ENCODE results near the gene ENOX1. TPM values are rescaled to one million over a fixed set of nuclear protein-coding genes. Genes with fewer than 3 reads are reported as not detected.

Gene ENOX1
- total RNA-seq, 1 donor from 2014 or later, result 2.5 TPM

GRCh38 chr13:43816401-43816889 lies 29.7 kb upstream of the ENOX1 start:
- Mint-ChIP-seq H3K9me3 (ENCODE audit: low read depth) (peaks cover 3% of the 10 kb centered on the region), H3K27me3 (no peaks in the 10 kb centered on the region), H3K4me1 (ENCODE audit: low read depth) (no peaks in the 10 kb centered on the region), H3K4me3 (ENCODE audit: low read depth) (no peak overlapping the region), H3K27ac (no peak overlapping the region), H3K36me3 (ENCODE audit: insufficient read depth) (no peaks in the 10 kb centered on the region)
- TF ChIP-seq CTCF (IDR thresholded peaks at IDR 0.05; ENCODE audit: unreplicated experiment), result no peak
- DNase-seq (ENCODE audit: low spot score, unreplicated experiment), result no peak

- no peak for DNase-seq (ENCODE audit: low spot score, unreplicated experiment)
- H3K9me3 Mint-ChIP-seq (ENCODE audit: low read depth), result peaks cover 3% of the 10 kb centered on the region
- H3K27ac Mint-ChIP-seq, result no peak overlapping the region
- H3K36me3 Mint-ChIP-seq (ENCODE audit: insufficient read depth), result no peaks in the 10 kb centered on the region
- TF ChIP-seq CTCF (IDR thresholded peaks at IDR 0.05; ENCODE audit: unreplicated experiment), result no peak
- H3K27me3 Mint-ChIP-seq, result no peaks in the 10 kb centered on the region
- H3K4me1 Mint-ChIP-seq (ENCODE audit: low read depth), result no peaks in the 10 kb centered on the region
- H3K4me3 Mint-ChIP-seq (ENCODE audit: low read depth), result no peak overlapping the region
Observed at GRCh38 chr13:43815204-43815603, 28.4 kb upstream of the ENOX1 start.

GRCh38 chr13:43808676-43809075 lies 21.9 kb upstream of the ENOX1 start:
- Mint-ChIP-seq H3K9me3 (ENCODE audit: low read depth) (peaks cover 2% of the 10 kb centered on the region), H3K27me3 (peaks cover 8% of the 10 kb centered on the region), H3K27ac (no peak overlapping the region), H3K36me3 (ENCODE audit: insufficient read depth) (no peaks in the 10 kb centered on the region), H3K4me3 (ENCODE audit: low read depth) (no peak overlapping the region), H3K4me1 (ENCODE audit: low read depth) (peaks cover 1% of the 10 kb centered on the region)
- DNase-seq (ENCODE audit: low spot score, unreplicated experiment), result no peak
- no peak for TF ChIP-seq CTCF (IDR thresholded peaks at IDR 0.05; ENCODE audit: unreplicated experiment)

GRCh38 chr13:43805681-43806128 lies 18.9 kb upstream of the ENOX1 start:
- Mint-ChIP-seq H3K9me3 (ENCODE audit: low read depth) (peaks cover 2% of the 10 kb centered on the region), H3K4me1 (ENCODE audit: low read depth) (peaks cover 1% of the 10 kb centered on the region), H3K27ac (no peak overlapping the region), H3K27me3 (peaks cover 8% of the 10 kb centered on the region), H3K36me3 (ENCODE audit: insufficient read depth) (no peaks in the 10 kb centered on the region), H3K4me3 (ENCODE audit: low read depth) (no peak overlapping the region)
- DNase-seq (ENCODE audit: low spot score, unreplicated experiment), result no peak
- no peak for TF ChIP-seq CTCF (IDR thresholded peaks at IDR 0.05; ENCODE audit: unreplicated experiment)

GRCh38 chr13:43805071-43805468 lies 18.3 kb upstream of the ENOX1 start:
- H3K9me3 Mint-ChIP-seq (ENCODE audit: low read depth), result peaks cover 2% of the 10 kb centered on the region
- H3K4me3 Mint-ChIP-seq (ENCODE audit: low read depth), result no peak overlapping the region
- peaks cover 1% of the 10 kb centered on the region for H3K4me1 Mint-ChIP-seq (ENCODE audit: low read depth)
- no peak overlapping the region for H3K27ac Mint-ChIP-seq
- no peak for TF ChIP-seq CTCF (IDR thresholded peaks at IDR 0.05; ENCODE audit: unreplicated experiment)
- DNase-seq (ENCODE audit: low spot score, unreplicated experiment), result no peak
- H3K36me3 Mint-ChIP-seq (ENCODE audit: insufficient read depth), result no peaks in the 10 kb centered on the region
- H3K27me3 Mint-ChIP-seq, result peaks cover 8% of the 10 kb centered on the region
